SU-DHL-6 (cell line): ENCODE measurements around the gene AACS.

Experiments
- H2AFZ ChIP-seq: fragments of 200-600 bp; sonication (generic); 2 replicates; pipeline ENCODE4 v1.6.1; 2014; ENCODE audit warnings: low read depth, mild to moderate bottlenecking, moderate library complexity, mixed read lengths, antibody characterized with exemption, low read length; ENCODE audit not compliant: severe bottlenecking
- H3F3A ChIP-seq: fragments of 200-600 bp; shearing (Covaris generic); 2 replicates; pipeline ENCODE4 v1.6.0; 2016; ENCODE audit warnings: antibody characterized with exemption, mild to moderate bottlenecking; ENCODE audit not compliant: insufficient read depth
- H3K27ac ChIP-seq: fragments of 200-600 bp; sonication (generic); 2 replicates; pipeline ENCODE4 v1.5.1; 2016; ENCODE audit warnings: low read depth, mild to moderate bottlenecking, low read length, moderate library complexity, mixed read lengths
- H3K27me3 ChIP-seq: fragments of 200-600 bp; sonication (generic), shearing (Covaris generic); 2 replicates; pipeline ENCODE4 v1.6.0; 2014; ENCODE audit warnings: mild to moderate bottlenecking, low read length
- H3K36me3 ChIP-seq: fragments of 200-600 bp; sonication (generic); 2 replicates; pipeline ENCODE4 v1.6.1; 2014; ENCODE audit warnings: mild to moderate bottlenecking, low read length, mixed read lengths
- H3K4me2 ChIP-seq: fragments of 300-600, 200-600 bp; shearing (Covaris generic), sonication (generic); 2 replicates; pipeline ENCODE4 v1.6.0; 2014; ENCODE audit warnings: low read length, low read depth, mild to moderate bottlenecking; ENCODE audit not compliant: poor library complexity, severe bottlenecking
- H3K4me3 ChIP-seq: fragments of 200-600 bp; sonication (generic); 2 replicates; pipeline ENCODE4 v1.5.1; 2014; ENCODE audit warnings: antibody characterized with exemption, low read length, mild to moderate bottlenecking, mixed read lengths; ENCODE audit not compliant: insufficient read depth, poor library complexity, severe bottlenecking
- H3K79me2 ChIP-seq: fragments of 200-600 bp; sonication (generic); 2 replicates; pipeline ENCODE4 v1.6.1; 2014; ENCODE audit warnings: mild to moderate bottlenecking, low read length, moderate library complexity; ENCODE audit not compliant: insufficient read depth
- H3K9ac ChIP-seq: fragments of 200-600 bp; sonication (generic); 2 replicates; pipeline ENCODE4 v1.7.0; 2014; ENCODE audit warnings: mild to moderate bottlenecking, low read length
- H3K9me2 ChIP-seq: fragments of 200-600 bp; sonication (generic); replicated peaks from 2 replicates; pipeline ENCODE4 v1.6.1; 2014; ENCODE audit warnings: low read length; ENCODE audit not compliant: insufficient read depth
- H3K9me3 ChIP-seq: fragments of 200-600 bp; sonication (generic); 2 replicates; pipeline ENCODE4 v1.6.1; 2014; ENCODE audit warnings: low read length, mixed read lengths; ENCODE audit not compliant: insufficient read depth
- H4K20me1 ChIP-seq: fragments of 200-600 bp; sonication (generic); 2 replicates; pipeline ENCODE4 v1.6.1; 2014; ENCODE audit warnings: low read depth, mild to moderate bottlenecking, antibody characterized with exemption, low read length, moderate library complexity, mixed read lengths
- EZH2phosphoT487 ChIP-seq: fragments of 200-600 bp; sonication (generic), shearing (Covaris generic); conservative IDR thresholded peaks from 2 replicates; pipeline ENCODE4 v1.6.1; 2018; ENCODE audit warnings: mild to moderate bottlenecking, antibody characterized with exemption, low read length, moderate library complexity, mixed read lengths
- TF ChIP-seq, protein P1 (sequence below): fragments of 200-600 bp; sonication (generic); IDR thresholded peaks from one replicate; pipeline ENCODE4 v1.5.1; 2017; ENCODE audit warnings: antibody characterized with exemption, mild to moderate bottlenecking, low read length, moderate library complexity; ENCODE audit not compliant: insufficient read depth, poor library complexity, severe bottlenecking

Gene AACS

DNA sequence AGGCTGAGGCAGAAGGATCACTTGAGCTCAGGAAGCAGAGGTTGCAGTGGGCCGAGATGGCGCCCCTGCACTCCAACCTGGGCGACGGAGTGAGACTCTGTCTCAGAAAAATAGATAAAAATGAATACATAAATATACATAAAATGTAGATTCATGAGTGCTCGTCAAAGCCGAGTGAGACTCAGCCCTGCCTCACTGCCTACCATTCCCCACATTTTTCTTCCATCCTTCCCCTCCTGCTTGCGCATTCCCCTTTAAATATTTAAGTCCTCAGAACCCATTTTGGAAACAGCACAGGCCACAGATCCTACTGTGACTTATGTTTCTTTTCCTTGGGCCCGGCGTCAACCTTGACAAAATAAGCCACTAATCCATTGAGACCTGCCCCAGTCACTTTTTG lies 31.9 kb upstream of the AACS start:
- no peak overlapping the region for H3K27ac ChIP-seq

DNA sequence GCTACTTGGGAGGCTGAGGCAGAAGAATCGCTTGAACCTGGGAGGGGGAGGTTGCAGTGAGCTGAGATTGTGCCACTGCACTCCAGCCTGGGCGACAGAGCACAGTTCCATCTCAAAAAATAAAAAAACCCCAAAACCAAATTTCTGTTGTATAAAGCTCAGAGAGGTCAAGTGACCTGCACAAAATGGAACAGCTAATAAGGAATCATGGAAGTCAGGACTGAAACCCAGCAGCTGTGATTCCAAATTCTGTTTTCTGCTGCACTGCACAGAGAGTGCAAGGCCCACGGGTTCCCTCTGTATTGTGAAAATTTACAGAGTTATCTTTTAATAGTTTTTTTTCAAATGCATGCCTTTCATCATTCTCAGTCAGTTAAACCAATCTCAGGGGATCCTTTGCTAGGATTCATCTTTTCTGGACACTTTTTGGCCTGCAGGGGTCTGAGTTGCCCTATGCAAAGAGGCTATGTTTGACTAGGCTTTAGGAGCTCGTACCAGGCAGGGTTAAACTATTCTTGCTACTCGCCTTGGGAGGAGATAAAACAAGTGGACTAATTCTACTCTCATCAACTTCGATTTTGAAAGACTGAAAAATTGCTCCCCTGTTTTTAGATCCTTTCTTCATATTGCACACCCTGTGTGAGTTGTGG lies 26.1 kb upstream of the AACS start:
- Histone ChIP-seq H3K36me3 (no peaks in the 10 kb centered on the region), H2AFZ (no peak overlapping the region), H3K4me3 (no peak overlapping the region), H4K20me1 (no peaks in the 10 kb centered on the region), H3K9ac (no peak overlapping the region), H3F3A (peaks cover 10% of the 10 kb centered on the region; the same call in 1 of the 2 replicates), H3K9me2 (no peaks in the 10 kb centered on the region), H3K4me2 (no peak overlapping the region), H3K9me3 (no peaks in the 10 kb centered on the region), H3K27me3 (no peaks in the 10 kb centered on the region), H3K27ac (no peak overlapping the region), H3K79me2 (no peaks in the 10 kb centered on the region)
- TF ChIP-seq EZH2phosphoT487, result no peak
- TF ChIP-seq, protein P1, sequence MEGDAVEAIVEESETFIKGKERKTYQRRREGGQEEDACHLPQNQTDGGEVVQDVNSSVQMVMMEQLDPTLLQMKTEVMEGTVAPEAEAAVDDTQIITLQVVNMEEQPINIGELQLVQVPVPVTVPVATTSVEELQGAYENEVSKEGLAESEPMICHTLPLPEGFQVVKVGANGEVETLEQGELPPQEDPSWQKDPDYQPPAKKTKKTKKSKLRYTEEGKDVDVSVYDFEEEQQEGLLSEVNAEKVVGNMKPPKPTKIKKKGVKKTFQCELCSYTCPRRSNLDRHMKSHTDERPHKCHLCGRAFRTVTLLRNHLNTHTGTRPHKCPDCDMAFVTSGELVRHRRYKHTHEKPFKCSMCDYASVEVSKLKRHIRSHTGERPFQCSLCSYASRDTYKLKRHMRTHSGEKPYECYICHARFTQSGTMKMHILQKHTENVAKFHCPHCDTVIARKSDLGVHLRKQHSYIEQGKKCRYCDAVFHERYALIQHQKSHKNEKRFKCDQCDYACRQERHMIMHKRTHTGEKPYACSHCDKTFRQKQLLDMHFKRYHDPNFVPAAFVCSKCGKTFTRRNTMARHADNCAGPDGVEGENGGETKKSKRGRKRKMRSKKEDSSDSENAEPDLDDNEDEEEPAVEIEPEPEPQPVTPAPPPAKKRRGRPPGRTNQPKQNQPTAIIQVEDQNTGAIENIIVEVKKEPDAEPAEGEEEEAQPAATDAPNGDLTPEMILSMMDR, result no peak

More for the DNA sequence above, 31.9 kb upstream of the AACS start:
- TF ChIP-seq, protein P1, result no peak
- TF ChIP-seq EZH2phosphoT487, result no peak
- Histone ChIP-seq H3K9me2 (no peaks in the 10 kb centered on the region), H3K9ac (no peak overlapping the region), H4K20me1 (no peaks in the 10 kb centered on the region), H3K27me3 (no peaks in the 10 kb centered on the region), H3F3A (peaks cover 29% of the 10 kb centered on the region), H3K4me3 (no peak overlapping the region), H3K9me3 (no peaks in the 10 kb centered on the region), H2AFZ (no peak overlapping the region), H3K4me2 (no peak overlapping the region), H3K36me3 (peaks cover 18% of the 10 kb centered on the region; the same call in 1 of the 2 replicates), H3K79me2 (peaks cover 2% of the 10 kb centered on the region)

DNA sequence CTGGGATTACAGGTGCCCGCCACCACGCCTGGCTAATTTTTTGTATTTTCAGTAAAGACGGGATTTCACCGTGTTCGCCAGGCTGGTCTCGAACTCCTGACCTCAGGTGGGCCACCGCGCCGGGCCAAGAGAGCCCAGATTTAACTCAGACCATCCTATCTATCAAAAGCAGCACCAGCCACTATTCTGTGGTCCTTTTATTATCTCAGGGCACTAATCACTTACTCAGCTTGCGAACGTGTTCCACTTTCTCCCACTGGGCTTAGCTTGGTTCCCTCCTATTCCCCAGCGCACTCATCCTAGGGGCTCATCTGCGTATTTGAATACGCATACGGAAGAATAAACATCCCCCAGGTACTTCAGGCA lies 16.2 kb upstream of the AACS start:
- Histone ChIP-seq H3F3A (no peaks in the 10 kb centered on the region), H4K20me1 (no peaks in the 10 kb centered on the region), H3K9me3 (no peaks in the 10 kb centered on the region), H3K27ac (no peak overlapping the region), H3K4me3 (no peak overlapping the region), H3K27me3 (no peaks in the 10 kb centered on the region), H3K9ac (no peak overlapping the region), H2AFZ (no peak overlapping the region), H3K79me2 (no peaks in the 10 kb centered on the region), H3K4me2 (no peak overlapping the region), H3K9me2 (no peaks in the 10 kb centered on the region), H3K36me3 (no peaks in the 10 kb centered on the region)
- no peak for TF ChIP-seq EZH2phosphoT487
- TF ChIP-seq, protein P1, result no peak
